DND-41 (cell line): ENCODE measurements around the gene EPN2.

Experiments
- ATAC-seq: fragments of 200-7000 bp; cut with Tn5 transposase; 3 replicates; pipeline ENCODE4 v1.9.1; 2021; ENCODE audit warnings: low read depth; ENCODE audit not compliant: insufficient read depth
- DNase-seq: peaks from one replicate; pipeline ENCODE4 v3.0.0-alpha.2; 2020
- H2AFZ ChIP-seq: 2 replicates; pipeline ENCODE4 v1.6.0; 2012; ENCODE audit warnings: low read depth, low read length
- H3K27ac ChIP-seq: 2 replicates; pipeline ENCODE4 v1.5.1; 2012; ENCODE audit warnings: low read length, inconsistent platforms
- H3K27me3 ChIP-seq: fragments of 200-600 bp; sonication (generic); 2 replicates; pipeline ENCODE4 v1.6.0; 2012; ENCODE audit warnings: low read length, mild to moderate bottlenecking, inconsistent platforms; ENCODE audit not compliant: insufficient read depth, poor library complexity
- H3K36me3 ChIP-seq: 2 replicates; pipeline ENCODE4 v1.5.1; 2012; ENCODE audit warnings: low read length, inconsistent platforms; ENCODE audit not compliant: insufficient read depth
- H3K4me1 ChIP-seq: 2 replicates; pipeline ENCODE4 v1.5.1; 2012; ENCODE audit warnings: mild to moderate bottlenecking, low read length; ENCODE audit not compliant: insufficient read depth
- H3K4me2 ChIP-seq: 2 replicates; pipeline ENCODE4 v1.6.0; 2012; ENCODE audit warnings: mild to moderate bottlenecking, moderate library complexity, low read length, inconsistent platforms; ENCODE audit not compliant: insufficient read depth
- H3K4me3 ChIP-seq, 2 experiments: fragments of 200-600 bp in 1 of 2; shearing (Covaris generic) in 1 of 2; 2 replicates each; pipeline ENCODE4 v1.5.1; 2012 to 2016; ENCODE audit warnings: inconsistent platforms in 2 of 2, low read length in 2 of 2, mild to moderate bottlenecking in 2 of 2, low read depth in 1 of 2, moderate library complexity in 1 of 2
- H3K79me2 ChIP-seq: 2 replicates; pipeline ENCODE4 v1.6.0; 2012; ENCODE audit warnings: low read length, inconsistent platforms; ENCODE audit not compliant: insufficient read depth
- H3K9ac ChIP-seq: 2 replicates; pipeline ENCODE4 v1.6.0; 2012; ENCODE audit warnings: low read depth, mild to moderate bottlenecking, inconsistent platforms, low read length, moderate library complexity
- H3K9me3 ChIP-seq: 2 replicates; pipeline ENCODE4 v1.5.1; 2012; ENCODE audit warnings: low read length, moderate library complexity, mild to moderate bottlenecking, inconsistent platforms; ENCODE audit not compliant: insufficient read depth, severe bottlenecking
- H4K20me1 ChIP-seq: 2 replicates; pipeline ENCODE4 v1.6.0; 2012; ENCODE audit warnings: low read length; ENCODE audit not compliant: insufficient read depth
- CTCF ChIP-seq: IDR thresholded peaks from 2 replicates; pipeline ENCODE4 v1.5.1; 2012; ENCODE audit warnings: borderline replicate concordance, low read length, moderate library complexity, mild to moderate bottlenecking; ENCODE audit not compliant: poor library complexity, severe bottlenecking; ENCODE audit errors: extremely low read depth
- EZH2 ChIP-seq: IDR thresholded peaks from 3 replicates; pipeline ENCODE4 v1.6.1; 2012; ENCODE audit warnings: borderline replicate concordance, low read depth, mild to moderate bottlenecking, moderate library complexity, low read length, inconsistent platforms; ENCODE audit not compliant: severe bottlenecking

Gene EPN2

GRCh38 chr17:19303367-19303776 is 66.2 kb downstream of the EPN2 start:
- Histone ChIP-seq H3K9me3 (no peaks in the 10 kb centered on the region), H4K20me1 (peaks cover 56% of the 10 kb centered on the region), H3K36me3 (no peaks in the 10 kb centered on the region), H3K4me3 (no peak overlapping the region), H3K27me3 (peaks cover 29% of the 10 kb centered on the region), H3K79me2 (no peaks in the 10 kb centered on the region), H2AFZ (no peak overlapping the region), H3K4me1 (peaks cover 35% of the 10 kb centered on the region), H3K4me2 (no peak overlapping the region), H3K27ac (no peak overlapping the region), H3K9ac (no peak overlapping the region)
- ATAC-seq: no peak
- TF ChIP-seq CTCF (no peak), EZH2 (no peak)
- no peak for DNase-seq

- Histone ChIP-seq H3K27me3 (peaks cover 24% of the 10 kb centered on the region), H3K27ac (no peak overlapping the region), H3K4me2 (no peak overlapping the region), H3K36me3 (no peaks in the 10 kb centered on the region), H2AFZ (no peak overlapping the region), H3K79me2 (no peaks in the 10 kb centered on the region), H3K4me3 (no peak overlapping the region), H3K9ac (no peak overlapping the region), H4K20me1 (peaks cover 56% of the 10 kb centered on the region), H3K4me1 (peaks cover 35% of the 10 kb centered on the region), H3K9me3 (no peaks in the 10 kb centered on the region)
- no peak for DNase-seq
- TF ChIP-seq EZH2: no peak
- TF ChIP-seq CTCF: no peak
- ATAC-seq: no peak
These were observed 67.0 kb downstream of the EPN2 start for GRCh38 chr17:19304209-19304608.

- H3K36me3 ChIP-seq: no peaks in the 10 kb centered on the region
- H3K27ac ChIP-seq: no peak overlapping the region
- ATAC-seq: no peak
- DNase-seq: no peak
- no peak for TF ChIP-seq EZH2
- TF ChIP-seq CTCF: no peak
- peaks cover 25% of the 10 kb centered on the region for H3K27me3 ChIP-seq
- H3K9me3 ChIP-seq: no peaks in the 10 kb centered on the region
- no peak overlapping the region for H3K4me3 ChIP-seq
- H4K20me1 ChIP-seq: peaks cover 55% of the 10 kb centered on the region
- no peaks in the 10 kb centered on the region for H3K79me2 ChIP-seq
- H3K9ac ChIP-seq: no peak overlapping the region
- no peak overlapping the region for H3K4me2 ChIP-seq
- peaks cover 35% of the 10 kb centered on the region for H3K4me1 ChIP-seq
- H2AFZ ChIP-seq: no peak overlapping the region
These were observed 67.6 kb downstream of the EPN2 start for GRCh38 chr17:19304751-19305150.

- H3K27ac ChIP-seq: no peak overlapping the region
- DNase-seq: no peak
- H3K79me2 ChIP-seq: no peaks in the 10 kb centered on the region
- H3K9ac ChIP-seq: no peak overlapping the region
- peaks cover 35% of the 10 kb centered on the region for H3K4me1 ChIP-seq
- H4K20me1 ChIP-seq: peaks cover 60% of the 10 kb centered on the region
- no peaks in the 10 kb centered on the region for H3K9me3 ChIP-seq
- no peak for TF ChIP-seq EZH2
- ATAC-seq: no peak
- no peaks in the 10 kb centered on the region for H3K36me3 ChIP-seq
- H3K4me3 ChIP-seq: no peak overlapping the region
- no peak overlapping the region for H3K4me2 ChIP-seq
- peaks cover 26% of the 10 kb centered on the region for H3K27me3 ChIP-seq
- H2AFZ ChIP-seq: no peak overlapping the region
These were observed 68.1 kb downstream of the EPN2 start for GRCh38 chr17:19305256-19305655.
